C4-2B (cell line): ENCODE results near the gene TMEM150A.

ENCODE experiments used
- H3K27ac ChIP-seq: fragments of 450-650 bp; 2 replicates; pipeline ENCODE4 v1.5.1; 2017
- CTCF ChIP-seq: fragments of 450-650 bp; conservative IDR thresholded peaks from 2 replicates; pipeline ENCODE4 v1.5.1; 2017; ENCODE audit warnings: mild to moderate bottlenecking
- ZFX ChIP-seq: fragments of 450-650 bp; IDR thresholded peaks from 2 replicates; pipeline ENCODE4 v1.6.1; 2017

The TMEM150A gene

GRCh38 chr2:85589181-85589580, 13.3 kb downstream of the TMEM150A start:
- H3K27ac ChIP-seq = no peak overlapping the region
- no peak for TF ChIP-seq ZFX
- TF ChIP-seq CTCF = no peak

GRCh38 chr2:85588645-85589044, 13.9 kb downstream of the TMEM150A start:
- TF ChIP-seq CTCF (no peak), ZFX (no peak)
- no peak overlapping the region for H3K27ac ChIP-seq

GRCh38 chr2:85588236-85588635, 14.3 kb downstream of the TMEM150A start:
- TF ChIP-seq ZFX (no peak), CTCF (no peak)
- H3K27ac ChIP-seq = no peak overlapping the region

- H3K27ac ChIP-seq = no peak overlapping the region
- TF ChIP-seq CTCF (no peak), ZFX (no peak)
Observed at GRCh38 chr2:85585781-85586105, 16.8 kb downstream of the TMEM150A start.

- TF ChIP-seq CTCF = no peak
- H3K27ac ChIP-seq = no peak overlapping the region
Observed at GRCh38 chr2:85584857-85585780, 17.4 kb downstream of the TMEM150A start.

GRCh38 chr2:85584354-85584856, 18.1 kb downstream of the TMEM150A start, which contains the start of gene VAMP5:
VAMP5 (plus strand) TSS chr2:85584431; CDS start chr2:85584491, 60 bp downstream.
- no peak within 1 kb of the TSS for H3K27ac ChIP-seq
- TF ChIP-seq ZFX (no peak), CTCF (no peak)

- TF ChIP-seq CTCF (no peak), ZFX (no peak)
- no peak overlapping the region for H3K27ac ChIP-seq
Observed at GRCh38 chr2:85583667-85584353, 18.7 kb downstream of the TMEM150A start.
